ENCODE results near the gene PECR.

DNA sequence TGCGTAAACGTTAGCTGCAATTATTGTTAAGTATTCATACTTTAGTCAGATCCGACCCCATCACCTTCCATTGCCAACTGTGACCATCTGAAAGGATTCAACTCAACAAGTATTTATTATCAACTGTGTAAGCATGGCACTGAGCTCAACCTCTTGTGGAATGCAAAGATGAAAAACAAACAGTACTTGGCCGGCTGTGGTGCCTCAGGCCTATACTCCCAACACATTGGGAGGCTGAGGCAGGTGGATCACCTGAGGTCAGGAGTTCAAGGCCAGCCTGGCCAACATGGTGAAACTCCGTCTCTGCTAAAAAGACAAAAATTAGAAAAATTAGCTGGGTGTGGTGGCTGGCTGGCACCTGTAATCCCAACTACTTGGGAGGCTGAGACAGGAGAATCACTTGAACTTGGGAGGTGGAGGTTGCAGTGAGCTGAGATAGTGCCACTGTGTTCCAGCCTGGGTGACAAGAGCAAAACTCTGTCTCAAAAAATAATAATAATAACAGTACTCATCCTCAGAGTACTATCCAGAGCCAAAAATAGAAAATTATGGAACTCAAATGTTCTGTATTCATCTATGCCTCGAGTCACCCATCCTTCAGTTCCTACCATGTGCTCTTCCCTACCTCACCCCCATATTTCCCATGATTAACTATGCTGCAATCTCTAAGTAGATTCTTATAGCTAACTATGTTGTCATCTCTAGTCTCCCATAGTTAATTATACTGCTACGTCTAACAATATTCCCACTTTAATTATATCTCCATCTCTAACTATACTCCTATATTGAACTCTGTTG is 59.6 kb downstream of the PECR start:
- TF ChIP-seq, protein P1, sequence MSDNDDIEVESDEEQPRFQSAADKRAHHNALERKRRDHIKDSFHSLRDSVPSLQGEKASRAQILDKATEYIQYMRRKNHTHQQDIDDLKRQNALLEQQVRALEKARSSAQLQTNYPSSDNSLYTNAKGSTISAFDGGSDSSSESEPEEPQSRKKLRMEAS (IDR thresholded peaks at IDR 0.05), result no peak
- TF ChIP-seq HNF4A (conservative IDR thresholded peaks at IDR 0.05), result no peak
- TF ChIP-seq, protein P2, sequence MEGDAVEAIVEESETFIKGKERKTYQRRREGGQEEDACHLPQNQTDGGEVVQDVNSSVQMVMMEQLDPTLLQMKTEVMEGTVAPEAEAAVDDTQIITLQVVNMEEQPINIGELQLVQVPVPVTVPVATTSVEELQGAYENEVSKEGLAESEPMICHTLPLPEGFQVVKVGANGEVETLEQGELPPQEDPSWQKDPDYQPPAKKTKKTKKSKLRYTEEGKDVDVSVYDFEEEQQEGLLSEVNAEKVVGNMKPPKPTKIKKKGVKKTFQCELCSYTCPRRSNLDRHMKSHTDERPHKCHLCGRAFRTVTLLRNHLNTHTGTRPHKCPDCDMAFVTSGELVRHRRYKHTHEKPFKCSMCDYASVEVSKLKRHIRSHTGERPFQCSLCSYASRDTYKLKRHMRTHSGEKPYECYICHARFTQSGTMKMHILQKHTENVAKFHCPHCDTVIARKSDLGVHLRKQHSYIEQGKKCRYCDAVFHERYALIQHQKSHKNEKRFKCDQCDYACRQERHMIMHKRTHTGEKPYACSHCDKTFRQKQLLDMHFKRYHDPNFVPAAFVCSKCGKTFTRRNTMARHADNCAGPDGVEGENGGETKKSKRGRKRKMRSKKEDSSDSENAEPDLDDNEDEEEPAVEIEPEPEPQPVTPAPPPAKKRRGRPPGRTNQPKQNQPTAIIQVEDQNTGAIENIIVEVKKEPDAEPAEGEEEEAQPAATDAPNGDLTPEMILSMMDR (IDR thresholded peaks at IDR 0.05; ENCODE audit: low read depth, low read length, missing input control), result no peak
- TF ChIP-seq JUND (IDR thresholded peaks at IDR 0.05), result no peak
- TF ChIP-seq TAF1 (conservative IDR thresholded peaks at IDR 0.05), result no peak
- TF ChIP-seq, protein P3, sequence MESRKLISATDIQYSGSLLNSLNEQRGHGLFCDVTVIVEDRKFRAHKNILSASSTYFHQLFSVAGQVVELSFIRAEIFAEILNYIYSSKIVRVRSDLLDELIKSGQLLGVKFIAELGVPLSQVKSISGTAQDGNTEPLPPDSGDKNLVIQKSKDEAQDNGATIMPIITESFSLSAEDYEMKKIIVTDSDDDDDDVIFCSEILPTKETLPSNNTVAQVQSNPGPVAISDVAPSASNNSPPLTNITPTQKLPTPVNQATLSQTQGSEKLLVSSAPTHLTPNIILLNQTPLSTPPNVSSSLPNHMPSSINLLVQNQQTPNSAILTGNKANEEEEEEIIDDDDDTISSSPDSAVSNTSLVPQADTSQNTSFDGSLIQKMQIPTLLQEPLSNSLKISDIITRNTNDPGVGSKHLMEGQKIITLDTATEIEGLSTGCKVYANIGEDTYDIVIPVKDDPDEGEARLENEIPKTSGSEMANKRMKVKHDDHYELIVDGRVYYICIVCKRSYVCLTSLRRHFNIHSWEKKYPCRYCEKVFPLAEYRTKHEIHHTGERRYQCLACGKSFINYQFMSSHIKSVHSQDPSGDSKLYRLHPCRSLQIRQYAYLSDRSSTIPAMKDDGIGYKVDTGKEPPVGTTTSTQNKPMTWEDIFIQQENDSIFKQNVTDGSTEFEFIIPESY (IDR thresholded peaks at IDR 0.05), result no peak

All from liver (tissue), 3 donors.